GM12873 (cell line): ENCODE data around the gene IGFBP6.
A peak's percentile ranks its signal among the peaks of the same experiment; 100 is the strongest.

Experiments used
- CTCF ChIP-seq: IDR thresholded peaks from 2 replicates; pipeline ENCODE4 v1.5.1; 2012; ENCODE audit warnings: low read depth, mild to moderate bottlenecking, moderate library complexity, low read length, control low read depth; ENCODE audit not compliant: insufficient read depth; ENCODE audit errors: missing control alignments

IGFBP6 gene

GRCh38 chr12:53061404-53062010 is 36.0 kb upstream of the IGFBP6 start:
- peak; percentile 30 for TF ChIP-seq CTCF

GRCh38 chr12:53062011-53062961 is 35.2 kb upstream of the IGFBP6 start:
- no peak for TF ChIP-seq CTCF

GRCh38 chr12:53062977-53063707 is 34.3 kb upstream of the IGFBP6 start:
- no peak for TF ChIP-seq CTCF

GRCh38 chr12:53063708-53064612 is 33.5 kb upstream of the IGFBP6 start:
- no peak for TF ChIP-seq CTCF

GRCh38 chr12:53064613-53065436 is 32.6 kb upstream of the IGFBP6 start:
- TF ChIP-seq CTCF, result no peak

GRCh38 chr12:53065470-53065869 is 32.0 kb upstream of the IGFBP6 start:
- no peak for TF ChIP-seq CTCF
